IPS DF 4.7 (cell line): ENCODE results near the gene SMYD5.
"Not testable (repeated sequence)": the region's sequence is repeated elsewhere in the genome, so short reads cannot be mapped to it uniquely, and the experiment has no call there.

Source experiments
- DNase-seq: peaks from one replicate; pipeline ENCODE4 v3.0.0-alpha.2; 2013; ENCODE audit warnings: low spot score; ENCODE audit errors: extremely low read depth

The SMYD5 gene

GRCh38 chr2:73214120-73215035 is at the start of gene SMYD5:
TSS of gene SMYD5 (plus strand) at chr2:73214245. CDS start at chr2:73214267, 22 bp downstream.
- DNase-seq: no peak

GRCh38 chr2:73165978-73166377 is 48.1 kb upstream of the SMYD5 start:
- not testable (repeated sequence) for DNase-seq

- not testable (repeated sequence) for DNase-seq
Observed at GRCh38 chr2:73166813-73167212, 47.2 kb upstream of the SMYD5 start.

GRCh38 chr2:73168348-73168747 is 45.7 kb upstream of the SMYD5 start:
- not testable (repeated sequence) for DNase-seq

- DNase-seq: not testable (repeated sequence)
Observed at GRCh38 chr2:73170341-73170740, 43.7 kb upstream of the SMYD5 start.

GRCh38 chr2:73172963-73173362 is 41.1 kb upstream of the SMYD5 start:
- DNase-seq: no peak

GRCh38 chr2:73173781-73174180 is 40.3 kb upstream of the SMYD5 start:
- no peak for DNase-seq

- DNase-seq: no peak
Observed at GRCh38 chr2:73174244-73174643, 39.8 kb upstream of the SMYD5 start.

GRCh38 chr2:73174941-73175662 is 38.9 kb upstream of the SMYD5 start:
- no peak for DNase-seq

- DNase-seq: no peak
Observed at GRCh38 chr2:73175663-73176204, 38.3 kb upstream of the SMYD5 start.

GRCh38 chr2:73176205-73176880 is 37.7 kb upstream of the SMYD5 start:
- DNase-seq: no peak

- no peak for DNase-seq
Observed at GRCh38 chr2:73176881-73177644, 37.0 kb upstream of the SMYD5 start.

- no peak for DNase-seq
Observed at GRCh38 chr2:73177645-73178255, 36.3 kb upstream of the SMYD5 start.

GRCh38 chr2:73185965-73186364 is 28.1 kb upstream of the SMYD5 start:
- no peak for DNase-seq

GRCh38 chr2:73187549-73187948 is 26.5 kb upstream of the SMYD5 start:
- DNase-seq: no peak

- no peak for DNase-seq
Observed at GRCh38 chr2:73197579-73197978, 16.5 kb upstream of the SMYD5 start.

- DNase-seq: not testable (repeated sequence)
Observed at GRCh38 chr2:73200281-73200680, 13.8 kb upstream of the SMYD5 start.

GRCh38 chr2:73202156-73203054 is 11.6 kb upstream of the SMYD5 start, which contains the start of gene NOTO:
TSS of gene NOTO (plus strand) at chr2:73202574. CDS start at chr2:73202667, 93 bp downstream.
- DNase-seq: no peak

- no peak for DNase-seq
Observed at GRCh38 chr2:73203055-73203681, 10.9 kb upstream of the SMYD5 start.
